NK-92 treated with Interleukin-12 subunit alpha and Interleukin-12 subunit beta, amount 100 ng/mL, for 24 hours (cell line): ENCODE results near the gene PRKACA.

Experiments used
- DNase-seq: peaks from one replicate; lab custom pipeline; 2025; lab: John Stamatoyannopoulos, UW

The PRKACA gene

GRCh38 chr19:14042659-14043608 is 74.6 kb downstream of the PRKACA start:
- DNase-seq, result peak; percentile 44
